HepG2 (cell line): ENCODE data around the gene PRRT1B. TPM values are rescaled to one million over a fixed set of nuclear protein-coding genes. Genes with fewer than 3 reads are reported as not detected.

ENCODE experiments used
- ARNT ChIP-seq: fragments of 450-650 bp; IDR thresholded peaks from 2 replicates; pipeline ENCODE4 v1.6.1; 2017
- ATF7-NPFF ChIP-seq: sonication (generic); formaldehyde crosslinking; IDR thresholded peaks from 2 replicates; pipeline ENCODE4 v1.8.1; 2023; ENCODE audit warnings: mild to moderate bottlenecking, low read depth, missing genetic modification reagents, moderate library complexity
- DMAP1 ChIP-seq: IDR thresholded peaks from 2 replicates; pipeline ENCODE4 v1.6.1; 2016
- FOXO1 ChIP-seq: sonication (generic); formaldehyde crosslinking; IDR thresholded peaks from 2 replicates; pipeline ENCODE4 v1.4.0; 2020; ENCODE audit warnings: missing genetic modification reagents
- GLI4 ChIP-seq: sonication (generic); formaldehyde crosslinking; IDR thresholded peaks from 2 replicates; pipeline ENCODE4 v1.5.1; 2020; ENCODE audit warnings: missing genetic modification reagents, mild to moderate bottlenecking, moderate library complexity, borderline replicate concordance
- HES4 ChIP-seq: sonication (generic); formaldehyde crosslinking; IDR thresholded peaks from 2 replicates; pipeline ENCODE4 v1.9.0; 2021; ENCODE audit warnings: mild to moderate bottlenecking, missing genetic modification reagents, borderline replicate concordance
- MZF1 ChIP-seq: sonication (generic); formaldehyde crosslinking; IDR thresholded peaks from 2 replicates; pipeline ENCODE4 v1.8.1; 2023; ENCODE audit warnings: mild to moderate bottlenecking, missing genetic modification reagents, borderline replicate concordance
- RBM22 ChIP-seq: fragments of 200-400 bp; formaldehyde crosslinking; optimal IDR thresholded peaks from 2 replicates; pipeline ENCODE3; 2017; ENCODE audit warnings: mild to moderate bottlenecking, low read length, moderate library complexity
- RXRA ChIP-seq: sonication (generic); formaldehyde crosslinking; IDR thresholded peaks from 2 replicates; pipeline ENCODE4 v1.5.1; 2020; ENCODE audit warnings: missing genetic modification reagents
- SETDB1 ChIP-seq: sonication (generic); formaldehyde crosslinking; IDR thresholded peaks from 2 replicates; pipeline ENCODE4 v1.5.1; 2020; ENCODE audit warnings: missing genetic modification reagents, mild to moderate bottlenecking, borderline replicate concordance
- SP1 ChIP-seq, 2 experiments: fragments of 450-650 bp in 1 of 2; sonication (generic) in 1 of 2; formaldehyde crosslinking in 1 of 2; IDR thresholded peaks; 2 replicates each; pipeline versions ENCODE4 v1.4.0 to v1.6.1; 2016 to 2020; ENCODE audit warnings: missing genetic modification reagents in 1 of 2
- SRF ChIP-seq: IDR thresholded peaks from 2 replicates; pipeline ENCODE4 v1.6.1; 2011; ENCODE audit warnings: mild to moderate bottlenecking, low read depth, low read length, moderate library complexity
- ZBTB21 ChIP-seq: sonication (generic); formaldehyde crosslinking; IDR thresholded peaks from 2 replicates; pipeline ENCODE4 v1.4.0; 2020; ENCODE audit warnings: missing genetic modification reagents
- ZBTB38 ChIP-seq: sonication (generic); formaldehyde crosslinking; IDR thresholded peaks from 2 replicates; pipeline ENCODE4 v1.5.1; 2020; ENCODE audit warnings: mild to moderate bottlenecking, missing genetic modification reagents
- ZNF205 ChIP-seq: IDR thresholded peaks from 2 replicates; pipeline ENCODE4 v1.6.1; 2018; ENCODE audit warnings: missing biosample characterization, missing genetic modification reagents
- ZNF263 ChIP-seq: sonication (generic); formaldehyde crosslinking; IDR thresholded peaks from 2 replicates; pipeline ENCODE4 v1.4.0; 2020; ENCODE audit warnings: missing genetic modification reagents
- ZNF484 ChIP-seq: sonication (generic); formaldehyde crosslinking; IDR thresholded peaks from 2 replicates; pipeline ENCODE4 v1.5.1; 2020; ENCODE audit warnings: mild to moderate bottlenecking, low read depth, missing genetic modification reagents, borderline replicate concordance
- ZNF674 ChIP-seq: sonication (generic); formaldehyde crosslinking; IDR thresholded peaks from 2 replicates; pipeline ENCODE4 v1.5.0; 2020; ENCODE audit warnings: low read depth, mild to moderate bottlenecking, missing genetic modification reagents
- ZSCAN20 ChIP-seq: sonication (generic); formaldehyde crosslinking; IDR thresholded peaks from 2 replicates; pipeline ENCODE4 v1.4.0; 2020; ENCODE audit warnings: missing genetic modification reagents, mild to moderate bottlenecking, borderline replicate concordance
- polyA plus RNA-seq, 8 experiments: library from polyadenylated mRNA; depleted of rRNA in 3 of 8; stranded (reverse) in 7 of 8; unstranded in 1 of 8; fragments of >200 nt; fragmentation: Illumina TruSeq in 4 of 8; extraction: Trizol in 4 of 8; gene quantifications; 2 replicates each; pipeline versions ENCODE4 v1.2.1 to v1.2.3, GENCODE V29; 2011 to 2016; ENCODE audit warnings: low read depth in 4 of 8, missing spikeins in 1 of 8, mixed read lengths in 1 of 8; ENCODE audit not compliant: insufficient read depth in 1 of 8
- total RNA-seq, 5 experiments: library from RNA; depleted of rRNA; stranded (reverse); fragments of >200 nt; fragmentation: Illumina TruSeq; extraction: Trizol; gene quantifications; 2 replicates each; pipeline ENCODE4 v1.2.3, GENCODE V29; 2016; ENCODE audit warnings: low read depth in 1 of 5
- TF ChIP-seq, protein P1 (sequence below): sonication (generic); formaldehyde crosslinking; IDR thresholded peaks from 2 replicates; pipeline ENCODE4 v1.9.0; 2021; ENCODE audit warnings: missing genetic modification reagents, mild to moderate bottlenecking, borderline replicate concordance
- TF ChIP-seq, protein P2 (sequence below): IDR thresholded peaks from 2 replicates; pipeline ENCODE4 v1.6.1; 2016
- TF ChIP-seq, protein P3 (sequence below): sonication (generic); formaldehyde crosslinking; IDR thresholded peaks from 2 replicates; pipeline ENCODE4 v1.9.0; 2021; ENCODE audit warnings: missing genetic modification reagents, borderline replicate concordance

PRRT1B gene
- total and polyA plus RNA-seq, 2 of the 13 experiments (the other 11 are each of a cell fraction or from before 2014, with no cell fraction given) = not detected

DNA sequence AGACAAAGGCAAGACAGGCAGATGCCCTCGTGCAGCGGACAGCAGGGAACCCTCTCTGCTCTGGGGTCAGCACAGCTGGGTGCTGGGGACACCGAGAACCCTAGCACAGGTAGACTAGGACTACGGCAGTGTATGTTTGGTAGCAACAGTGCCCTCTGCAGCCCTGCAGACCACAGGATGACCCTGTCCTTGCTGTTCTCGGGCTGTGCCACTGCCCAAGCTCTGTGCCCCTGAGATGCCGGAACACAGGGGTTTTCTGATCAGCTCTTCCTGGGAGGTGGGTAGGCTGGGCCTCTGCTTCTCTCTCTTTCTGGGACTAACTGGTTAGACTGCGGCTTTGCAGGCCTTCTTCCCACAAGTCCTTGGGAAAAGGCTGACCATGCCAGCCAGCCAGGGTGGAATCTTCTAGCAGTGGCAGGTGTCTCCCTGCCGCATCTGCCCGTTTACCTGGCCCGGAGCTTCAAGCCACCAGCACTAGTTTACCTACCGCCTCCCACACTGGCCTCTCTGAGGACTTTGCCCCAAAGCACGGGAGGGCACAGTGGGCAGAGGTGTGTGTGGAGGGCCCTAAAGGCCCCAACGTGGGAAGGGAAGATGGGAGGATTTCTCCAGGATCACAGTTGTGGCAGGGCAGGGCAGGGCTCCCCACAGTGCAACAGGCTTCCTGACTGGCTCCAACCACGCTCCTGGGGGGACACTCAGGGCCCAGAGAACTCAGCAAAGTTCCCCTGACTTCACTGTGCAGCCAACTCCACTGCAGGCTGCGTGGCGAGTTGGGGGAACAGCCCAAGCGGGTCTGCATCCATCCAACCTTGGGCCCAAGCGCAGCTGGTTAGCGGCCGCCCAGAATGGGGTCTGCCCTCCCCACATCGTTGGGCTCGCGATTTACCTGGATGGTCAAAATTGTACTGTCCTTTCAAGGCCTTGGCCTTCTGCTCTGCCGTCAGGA is 15.5 kb upstream of the PRRT1B start (continued):
- TF ChIP-seq ZSCAN20 (CRISPR knock-in tag) = no peak
- no peak for TF ChIP-seq GLI4
- TF ChIP-seq, protein P1, sequence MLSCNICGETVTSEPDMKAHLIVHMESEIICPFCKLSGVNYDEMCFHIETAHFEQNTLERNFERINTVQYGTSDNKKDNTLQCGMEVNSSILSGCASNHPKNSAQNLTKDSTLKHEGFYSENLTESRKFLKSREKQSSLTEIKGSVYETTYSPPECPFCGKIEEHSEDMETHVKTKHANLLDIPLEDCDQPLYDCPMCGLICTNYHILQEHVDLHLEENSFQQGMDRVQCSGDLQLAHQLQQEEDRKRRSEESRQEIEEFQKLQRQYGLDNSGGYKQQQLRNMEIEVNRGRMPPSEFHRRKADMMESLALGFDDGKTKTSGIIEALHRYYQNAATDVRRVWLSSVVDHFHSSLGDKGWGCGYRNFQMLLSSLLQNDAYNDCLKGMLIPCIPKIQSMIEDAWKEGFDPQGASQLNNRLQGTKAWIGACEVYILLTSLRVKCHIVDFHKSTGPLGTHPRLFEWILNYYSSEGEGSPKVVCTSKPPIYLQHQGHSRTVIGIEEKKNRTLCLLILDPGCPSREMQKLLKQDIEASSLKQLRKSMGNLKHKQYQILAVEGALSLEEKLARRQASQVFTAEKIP = no peak
- TF ChIP-seq ATF7-NPFF = no peak
- TF ChIP-seq RBM22 = no peak
- peak; percentile 36; the same call in 1 of the 2 replicates for TF ChIP-seq RXRA (CRISPR knock-in tag)
- no peak for TF ChIP-seq ZNF674 (CRISPR knock-in tag)
- no peak for TF ChIP-seq SETDB1 (CRISPR knock-in tag)
- TF ChIP-seq, protein P2, sequence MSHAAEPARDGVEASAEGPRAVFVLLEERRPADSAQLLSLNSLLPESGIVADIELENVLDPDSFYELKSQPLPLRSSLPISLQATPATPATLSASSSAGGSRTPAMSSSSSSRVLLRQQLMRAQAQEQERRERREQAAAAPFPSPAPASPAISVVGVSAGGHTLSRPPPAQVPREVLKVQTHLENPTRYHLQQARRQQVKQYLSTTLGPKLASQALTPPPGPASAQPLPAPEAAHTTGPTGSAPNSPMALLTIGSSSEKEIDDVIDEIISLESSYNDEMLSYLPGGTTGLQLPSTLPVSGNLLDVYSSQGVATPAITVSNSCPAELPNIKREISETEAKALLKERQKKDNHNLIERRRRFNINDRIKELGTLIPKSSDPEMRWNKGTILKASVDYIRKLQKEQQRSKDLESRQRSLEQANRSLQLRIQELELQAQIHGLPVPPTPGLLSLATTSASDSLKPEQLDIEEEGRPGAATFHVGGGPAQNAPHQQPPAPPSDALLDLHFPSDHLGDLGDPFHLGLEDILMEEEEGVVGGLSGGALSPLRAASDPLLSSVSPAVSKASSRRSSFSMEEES = no peak
- TF ChIP-seq HES4 (CRISPR knock-in tag) = no peak
- no peak for TF ChIP-seq SP1 (IDR thresholded peaks at IDR 0.05)
- no peak for TF ChIP-seq SP1 (CRISPR knock-in tag; IDR thresholded peaks at IDR 0.05)
- no peak for TF ChIP-seq ZNF205 (CRISPR knock-in tag)
- TF ChIP-seq ZBTB38 (CRISPR knock-in tag) = 0 out of 2 replicates have a peak, but pooled peaks have one; percentile 18
- TF ChIP-seq ARNT = no peak
- TF ChIP-seq DMAP1 (CRISPR knock-in tag) = no peak
- TF ChIP-seq ZBTB21 (CRISPR knock-in tag) = no peak
- no peak for TF ChIP-seq SRF
- TF ChIP-seq, protein P3, sequence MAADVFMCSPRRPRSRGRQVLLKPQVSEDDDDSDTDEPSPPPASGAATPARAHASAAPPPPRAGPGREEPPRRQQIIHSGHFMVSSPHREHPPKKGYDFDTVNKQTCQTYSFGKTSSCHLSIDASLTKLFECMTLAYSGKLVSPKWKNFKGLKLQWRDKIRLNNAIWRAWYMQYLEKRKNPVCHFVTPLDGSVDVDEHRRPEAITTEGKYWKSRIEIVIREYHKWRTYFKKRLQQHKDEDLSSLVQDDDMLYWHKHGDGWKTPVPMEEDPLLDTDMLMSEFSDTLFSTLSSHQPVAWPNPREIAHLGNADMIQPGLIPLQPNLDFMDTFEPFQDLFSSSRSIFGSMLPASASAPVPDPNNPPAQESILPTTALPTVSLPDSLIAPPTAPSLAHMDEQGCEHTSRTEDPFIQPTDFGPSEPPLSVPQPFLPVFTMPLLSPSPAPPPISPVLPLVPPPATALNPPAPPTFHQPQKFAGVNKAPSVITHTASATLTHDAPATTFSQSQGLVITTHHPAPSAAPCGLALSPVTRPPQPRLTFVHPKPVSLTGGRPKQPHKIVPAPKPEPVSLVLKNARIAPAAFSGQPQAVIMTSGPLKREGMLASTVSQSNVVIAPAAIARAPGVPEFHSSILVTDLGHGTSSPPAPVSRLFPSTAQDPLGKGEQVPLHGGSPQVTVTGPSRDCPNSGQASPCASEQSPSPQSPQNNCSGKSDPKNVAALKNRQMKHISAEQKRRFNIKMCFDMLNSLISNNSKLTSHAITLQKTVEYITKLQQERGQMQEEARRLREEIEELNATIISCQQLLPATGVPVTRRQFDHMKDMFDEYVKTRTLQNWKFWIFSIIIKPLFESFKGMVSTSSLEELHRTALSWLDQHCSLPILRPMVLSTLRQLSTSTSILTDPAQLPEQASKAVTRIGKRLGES (CRISPR knock-in tag) = no peak
- TF ChIP-seq MZF1 (CRISPR knock-in tag) = 0 out of 2 replicates have a peak, but pooled peaks have one; percentile 58
- TF ChIP-seq ZNF263 (CRISPR knock-in tag) = 0 out of 2 replicates have a peak, but pooled peaks have one; percentile 19
- TF ChIP-seq ZNF484 = no peak
- no peak for TF ChIP-seq FOXO1 (CRISPR knock-in tag)
